ENCODE measurements around the gene TAS2R41.
A peak's percentile ranks its signal among the peaks of the same experiment; 100 is the strongest.
"Not testable (repeated sequence)": the region's sequence is repeated elsewhere in the genome, so short reads cannot be mapped to it uniquely, and the experiment has no call there.

The TAS2R41 gene

GRCh38 chr7:143456992-143457793, 20.5 kb upstream of the TAS2R41 start:
- DNase-seq: no peak

- DNase-seq: no peak
Observed at GRCh38 chr7:143458263-143458662, 19.4 kb upstream of the TAS2R41 start.

- no peak for DNase-seq
Observed at GRCh38 chr7:143458681-143459080, 19.0 kb upstream of the TAS2R41 start.

- DNase-seq: no peak
Observed at GRCh38 chr7:143459359-143459758, 18.3 kb upstream of the TAS2R41 start.

GRCh38 chr7:143460271-143460979, 17.2 kb upstream of the TAS2R41 start:
- no peak for DNase-seq

- no peak for DNase-seq
Observed at GRCh38 chr7:143462045-143462444, 15.6 kb upstream of the TAS2R41 start.

GRCh38 chr7:143463556-143463955, 14.1 kb upstream of the TAS2R41 start:
- DNase-seq: no peak

GRCh38 chr7:143463957-143464356, 13.7 kb upstream of the TAS2R41 start:
- no peak for DNase-seq

- DNase-seq: no peak
Observed at GRCh38 chr7:143467724-143468123, 9.9 kb upstream of the TAS2R41 start.

- DNase-seq: not testable (repeated sequence)
Observed at GRCh38 chr7:143472071-143472689, 5.5 kb upstream of the TAS2R41 start.

GRCh38 chr7:143479055-143479766, 1.5 kb downstream of the TAS2R41 start:
- no peak for DNase-seq

- DNase-seq: no peak
Observed at GRCh38 chr7:143480501-143480900, 2.8 kb downstream of the TAS2R41 start.

- DNase-seq: no peak
Observed at GRCh38 chr7:143484119-143484518, 6.4 kb downstream of the TAS2R41 start.

GRCh38 chr7:143485094-143485493, 7.4 kb downstream of the TAS2R41 start:
- DNase-seq: no peak

GRCh38 chr7:143485500-143485899, 7.8 kb downstream of the TAS2R41 start:
- DNase-seq: no peak

GRCh38 chr7:143486266-143486665, 8.6 kb downstream of the TAS2R41 start:
- DNase-seq: not testable (repeated sequence)

- no peak for DNase-seq
Observed at GRCh38 chr7:143487061-143487460, 9.4 kb downstream of the TAS2R41 start.

GRCh38 chr7:143487566-143487965, 9.9 kb downstream of the TAS2R41 start:
- no peak for DNase-seq

GRCh38 chr7:143490717-143491306, 13.1 kb downstream of the TAS2R41 start:
- DNase-seq: peak; percentile 16

- DNase-seq: peak; percentile 11
Observed at GRCh38 chr7:143492043-143492471, 14.4 kb downstream of the TAS2R41 start.

GRCh38 chr7:143492799-143493739, 15.4 kb downstream of the TAS2R41 start:
- DNase-seq: no peak

GRCh38 chr7:143493751-143494150, 16.1 kb downstream of the TAS2R41 start:
- no peak for DNase-seq
